IMR-90 (cell line): ENCODE measurements around the gene KIFAP3. TPM values are rescaled to one million over a fixed set of nuclear protein-coding genes. Genes with fewer than 3 reads are reported as not detected.

ENCODE experiments used
- ATAC-seq: fragments of 200-7000 bp; cut with Tn5 transposase; 2 replicates; pipeline ENCODE4 v1.9.1; 2020; ENCODE audit warnings: low read depth, mild to moderate bottlenecking, moderate library complexity
- BruUV-seq: library from RNA; stranded (reverse); fragments of 400-500 nt; replicated peaks from 2 replicates; lab custom pipeline; 2021; lab: Mats Ljungman, UMichigan
- CTCF ChIA-PET: fragments of 300-600 bp; formaldehyde crosslinking; extraction: SDS; loops from one replicate; lab custom pipeline; 2021; ENCODE audit warnings: antibody characterized with exemption; lab: Yijun Ruan, JAX
- POLR2A ChIA-PET: fragments of 300-600 bp; sonication (Branson Sonifier 250); formaldehyde crosslinking; loops from one replicate; lab custom pipeline; 2022; ENCODE audit warnings: antibody characterized with exemption; ENCODE audit not compliant: unreplicated experiment; lab: Charles Lee
- DNase-seq: peaks from one replicate; pipeline ENCODE4 v3.0.0; 2013
- H2AFZ ChIP-seq: replicated peaks from 2 replicates; pipeline ENCODE3; 2013; ENCODE audit warnings: low read length, mild to moderate bottlenecking; ENCODE audit not compliant: poor library complexity
- H2AK5ac ChIP-seq: 2 replicates; pipeline ENCODE4 v1.6.1; 2013; ENCODE audit warnings: low read depth, low read length, inconsistent platforms
- H2AK9ac ChIP-seq: replicated peaks from 2 replicates; pipeline ENCODE3; 2013; ENCODE audit warnings: mild to moderate bottlenecking, low read depth, low read length, moderate library complexity; ENCODE audit not compliant: poor library complexity
- H2BK120ac ChIP-seq: 2 replicates; pipeline ENCODE4 v1.6.1; 2013; ENCODE audit warnings: low read depth, low read length, inconsistent platforms
- H2BK15ac ChIP-seq: 3 replicates; pipeline ENCODE4 v1.6.1; 2013; ENCODE audit warnings: low read depth, low read length, inconsistent platforms
- H2BK20ac ChIP-seq: 2 replicates; pipeline ENCODE4 v1.6.1; 2013; ENCODE audit warnings: low read depth, mild to moderate bottlenecking, inconsistent platforms, low read length, moderate library complexity
- H2BK5ac ChIP-seq: 2 replicates; pipeline ENCODE4 v1.6.1; 2013; ENCODE audit warnings: mild to moderate bottlenecking, low read depth, low read length, inconsistent platforms; ENCODE audit not compliant: poor library complexity, severe bottlenecking
- H3K14ac ChIP-seq: replicated peaks from 2 replicates; pipeline ENCODE4 v1.6.1; 2013; ENCODE audit warnings: low read depth, low read length, inconsistent platforms
- H3K18ac ChIP-seq: 2 replicates; pipeline ENCODE4 v1.6.1; 2013; ENCODE audit warnings: low read depth, low read length, control low read depth
- H3K23ac ChIP-seq: 2 replicates; pipeline ENCODE4 v1.6.1; 2013; ENCODE audit warnings: low read depth, low read length, inconsistent platforms
- H3K27ac ChIP-seq: 2 replicates; pipeline ENCODE4 v1.5.1; 2013; ENCODE audit warnings: mild to moderate bottlenecking, control low read depth, low read length; ENCODE audit not compliant: insufficient read depth
- H3K27me3 ChIP-seq: 2 replicates; pipeline ENCODE4 v1.6.1; 2013; ENCODE audit warnings: low read length; ENCODE audit not compliant: control insufficient read depth, insufficient read depth
- H3K36me3 ChIP-seq: 2 replicates; pipeline ENCODE4 v1.6.1; 2013; ENCODE audit warnings: low read length, mixed read lengths; ENCODE audit not compliant: control insufficient read depth, insufficient read depth
- H3K4ac ChIP-seq: 2 replicates; pipeline ENCODE4 v1.6.1; 2013; ENCODE audit warnings: low read depth, low read length, inconsistent platforms
- H3K4me1 ChIP-seq: 2 replicates; pipeline ENCODE4 v1.6.1; 2013; ENCODE audit warnings: low read length, mixed read lengths; ENCODE audit not compliant: control insufficient read depth, insufficient read depth
- H3K4me2 ChIP-seq: 2 replicates; pipeline ENCODE4 v1.6.1; 2013; ENCODE audit warnings: low read depth, mild to moderate bottlenecking, control low read depth, low read length, moderate library complexity
- H3K4me3 ChIP-seq: 2 replicates; pipeline ENCODE4 v1.5.1; 2013; ENCODE audit warnings: low read depth, mild to moderate bottlenecking, control low read depth, low read length, moderate library complexity; ENCODE audit not compliant: insufficient read depth
- H3K56ac ChIP-seq: 2 replicates; pipeline ENCODE4 v1.6.1; 2013; ENCODE audit warnings: low read length, inconsistent platforms; ENCODE audit not compliant: insufficient read depth; ENCODE audit errors: extremely low read depth
- H3K79me1 ChIP-seq, 2 experiments: 2 replicates each; pipeline ENCODE4 v1.6.1; 2013; ENCODE audit warnings: low read length in 2 of 2, inconsistent platforms in 1 of 2, low read depth in 1 of 2
- H3K9ac ChIP-seq: 2 replicates; pipeline ENCODE4 v1.6.1; 2013; ENCODE audit warnings: low read depth, low read length, control low read depth
- H3K9me1 ChIP-seq: 2 replicates; pipeline ENCODE4 v1.6.1; 2013; ENCODE audit warnings: low read length, inconsistent platforms; ENCODE audit not compliant: insufficient read depth
- H3K9me3 ChIP-seq: 2 replicates; pipeline ENCODE4 v1.6.1; 2013; ENCODE audit warnings: low read length; ENCODE audit not compliant: control insufficient read depth, insufficient read depth
- H4K20me1 ChIP-seq: 2 replicates; pipeline ENCODE4 v1.6.1; 2013; ENCODE audit warnings: low read length, inconsistent platforms; ENCODE audit not compliant: insufficient read depth
- H4K5ac ChIP-seq: 2 replicates; pipeline ENCODE4 v1.6.1; 2013; ENCODE audit warnings: mild to moderate bottlenecking, low read depth, low read length, control low read depth
- H4K8ac ChIP-seq, 2 experiments: 2 replicates each; pipeline ENCODE4 v1.6.1; 2013; ENCODE audit warnings: low read depth in 2 of 2, low read length in 2 of 2, control low read depth in 1 of 2, inconsistent platforms in 1 of 2
- H4K91ac ChIP-seq: 2 replicates; pipeline ENCODE4 v1.6.1; 2013; ENCODE audit warnings: low read depth, low read length, inconsistent platforms; ENCODE audit not compliant: insufficient read depth
- BHLHE40 ChIP-seq: fragments of 150-350 bp; IDR thresholded peaks from 2 replicates; pipeline ENCODE4 v1.6.1; 2016; ENCODE audit warnings: mild to moderate bottlenecking, low read depth, low read length
- CEBPB ChIP-seq: IDR thresholded peaks from 2 replicates; pipeline ENCODE4 v1.6.1; 2012; ENCODE audit warnings: low read depth, low read length, improper control_type of control experiment
- CHD1 ChIP-seq: IDR thresholded peaks from 2 replicates; pipeline ENCODE4 v1.6.1; 2012; ENCODE audit warnings: low read depth, low read length, improper control_type of control experiment
- ELK1 ChIP-seq: fragments of 150-350 bp; IDR thresholded peaks from 2 replicates; pipeline ENCODE4 v1.6.1; 2016; ENCODE audit warnings: low read depth, mild to moderate bottlenecking, low read length, moderate library complexity, borderline replicate concordance
- FOS ChIP-seq: fragments of 150-350 bp; IDR thresholded peaks from 2 replicates; pipeline ENCODE4 v1.6.1; 2016; ENCODE audit warnings: low read depth, low read length
- MAFK ChIP-seq: IDR thresholded peaks from 2 replicates; pipeline ENCODE4 v1.6.1; 2012; ENCODE audit warnings: low read depth, low read length, improper control_type of control experiment
- MAZ ChIP-seq: IDR thresholded peaks from 2 replicates; pipeline ENCODE4 v1.6.1; 2012; ENCODE audit warnings: low read depth, mild to moderate bottlenecking, low read length, improper control_type of control experiment, moderate library complexity, borderline replicate concordance
- MXI1 ChIP-seq: IDR thresholded peaks from 2 replicates; pipeline ENCODE4 v1.6.1; 2012; ENCODE audit warnings: low read depth, mild to moderate bottlenecking, low read length, moderate library complexity, borderline replicate concordance
- NFE2L2 ChIP-seq: fragments of 150-350 bp; IDR thresholded peaks from 2 replicates; pipeline ENCODE4 v1.6.1; 2016; ENCODE audit warnings: low read depth, mild to moderate bottlenecking, low read length
- POLR2A ChIP-seq: IDR thresholded peaks from 2 replicates; pipeline ENCODE4 v1.6.1; 2012; ENCODE audit warnings: mild to moderate bottlenecking, low read depth, low read length
- RAD21 ChIP-seq: IDR thresholded peaks from 2 replicates; pipeline ENCODE4 v1.6.1; 2012; ENCODE audit warnings: low read length, improper control_type of control experiment
- RCOR1 ChIP-seq: IDR thresholded peaks from 2 replicates; pipeline ENCODE4 v1.6.1; 2012; ENCODE audit warnings: mild to moderate bottlenecking, low read length, improper control_type of control experiment; ENCODE audit not compliant: insufficient replicate concordance
- RFX5 ChIP-seq: IDR thresholded peaks from 2 replicates; pipeline ENCODE4 v1.8.0; 2012; ENCODE audit warnings: low read depth, mild to moderate bottlenecking, low read length, moderate library complexity
- USF2 ChIP-seq: fragments of 150-350 bp; IDR thresholded peaks from 2 replicates; pipeline ENCODE4 v1.6.1; 2017; ENCODE audit warnings: mild to moderate bottlenecking, antibody characterized with exemption, low read length, low read depth
- WGBS, 2 experiments: methylation state at CpG; one replicate each; pipeline versions ENCODE4 v1.1.5 to v1.1.7; 2013; ENCODE audit warnings: missing lambda C conversion rate in 2 of 2; ENCODE audit not compliant: insufficient read length in 1 of 2; ENCODE audit errors: extremely low coverage in 2 of 2; 5-methylcytosine and 5-hydroxymethylcytosine counted together
- dilution Hi-C: fragments of 300-500 bp; cut with HindIII; formaldehyde crosslinking; loops from one replicate; pipeline ENCODE4 v1.14.3; 2018; ENCODE audit warnings: low sequenced_read_pairs; ENCODE audit not compliant: unreplicated experiment
- in situ Hi-C: fragments of 300-500 bp; cut with MboI; formaldehyde crosslinking; loops from 3 replicates; pipeline ENCODE4 v1.14.3; 2019; ENCODE audit warnings: low sequenced_read_pairs, inconsistent platforms, mixed read lengths
- intact Hi-C: fragments of 100-400 bp; cut with micrococcal nuclease; formaldehyde crosslinking; loops from 2 replicates; pipeline ENCODE4 v1.10.0; 2022
- polyA plus RNA-seq, 3 experiments: library from polyadenylated mRNA; depleted of rRNA; stranded (reverse); fragments of >200 nt; gene quantifications; 2 replicates each; pipeline ENCODE4 v1.2.3, GENCODE V29; 2012; ENCODE audit warnings: low replicate concordance in 1 of 3
- total RNA-seq: library from RNA; depleted of rRNA; stranded (reverse); fragments of >200 nt; gene quantifications from 2 replicates; pipeline ENCODE4 v1.2.3, GENCODE V29; 2012

The KIFAP3 gene
- total and polyA plus RNA-seq, 2 of the 4 experiments (the other 2 are of a cell fraction): 10.5 to 10.9 TPM

- Histone ChIP-seq H3K4me3 (no peak overlapping the region), H2AK5ac (no peak overlapping the region), H3K4me2 (no peak overlapping the region), H2BK5ac (no peak overlapping the region), H3K27ac (no peak overlapping the region), H3K9me3 (0 out of 2 replicates have a peak, but pooled peaks cover 2% of the 10 kb centered on the region), H3K18ac (no peak overlapping the region), H2AFZ (no peak overlapping the region), H3K36me3 (no peaks in the 10 kb centered on the region), H2AK9ac (no peak overlapping the region), H4K20me1 (no peaks in the 10 kb centered on the region), H3K4me1 (no peaks in the 10 kb centered on the region), H4K8ac (no peak overlapping the region), H3K9ac (no peak overlapping the region), H3K14ac (no peak overlapping the region), H3K27me3 (no peaks in the 10 kb centered on the region), H2BK20ac (no peak overlapping the region), H3K9me1 (no peaks in the 10 kb centered on the region), H3K79me1 (no peaks in the 10 kb centered on the region), H3K56ac (no peak overlapping the region), H4K91ac (no peak overlapping the region), H3K23ac (no peak overlapping the region), H4K5ac (no peak overlapping the region), H3K4ac (no peak overlapping the region), H2BK15ac (no peak overlapping the region), H2BK120ac (no peak overlapping the region)
- in situ Hi-C loops (no loop called here), dilution Hi-C loops (no loop called here), intact Hi-C loops (no loop called here)
- POLR2A ChIA-PET: no interaction called here
- no peak for ATAC-seq
- no CpG with 5 or more reads among the region's 1 CpG for WGBS, 2 experiments
- TF ChIP-seq BHLHE40: no peak
- TF ChIP-seq NFE2L2: no peak
- TF ChIP-seq MXI1: no peak
- no peak for TF ChIP-seq FOS
- no peak for TF ChIP-seq POLR2A
- TF ChIP-seq CHD1: no peak
- no peak for TF ChIP-seq USF2
- no peak for TF ChIP-seq RFX5
- no peak for TF ChIP-seq MAZ
- TF ChIP-seq RAD21: no peak
- no peak for TF ChIP-seq RCOR1
- TF ChIP-seq ELK1: no peak
- no peak for TF ChIP-seq MAFK
- TF ChIP-seq CEBPB: no peak
- CTCF ChIA-PET: no interaction called here
- no TSS peak for BruUV-seq
- DNase-seq: no peak
Measured at GRCh38 chr1:170030212-170030611, 44.3 kb downstream of the KIFAP3 start.
